NT2/D1 (cell line): ENCODE results near the gene MAD1L1.

Experiments
- DNase-seq: peaks from one replicate; pipeline ENCODE4 v3.0.0-alpha.2; 2011; ENCODE audit warnings: low read depth, low spot score
- H3K27me3 ChIP-seq: 2 replicates; pipeline ENCODE4 v1.6.0; 2011; ENCODE audit warnings: mild to moderate bottlenecking; ENCODE audit not compliant: insufficient read length, insufficient read depth
- H3K36me3 ChIP-seq: 2 replicates; pipeline ENCODE4 v1.6.1; 2011; ENCODE audit warnings: mild to moderate bottlenecking, low read length, mixed read lengths; ENCODE audit not compliant: insufficient read depth, insufficient read length
- H3K4me1 ChIP-seq: 2 replicates; pipeline ENCODE4 v1.5.1; 2011; ENCODE audit not compliant: insufficient read depth, insufficient read length
- H3K4me3 ChIP-seq: 2 replicates; pipeline ENCODE4 v1.5.1; 2011; ENCODE audit warnings: low read depth; ENCODE audit not compliant: insufficient read length
- H3K9ac ChIP-seq: 2 replicates; pipeline ENCODE4 v1.6.0; 2011; ENCODE audit warnings: low read depth; ENCODE audit not compliant: insufficient read length
- H3K9me3 ChIP-seq: 2 replicates; pipeline ENCODE4 v1.5.1; 2011; ENCODE audit warnings: mild to moderate bottlenecking, low read length; ENCODE audit not compliant: insufficient read depth
- SUZ12 ChIP-seq: IDR thresholded peaks from 2 replicates; pipeline ENCODE4 v1.6.1; 2011; ENCODE audit not compliant: insufficient read length, insufficient read depth; ENCODE audit errors: extremely low read depth
- YY1 ChIP-seq: IDR thresholded peaks from 2 replicates; pipeline ENCODE4 v1.6.1; 2011; ENCODE audit not compliant: insufficient read length, insufficient read depth
- ZNF274 ChIP-seq: IDR thresholded peaks from 2 replicates; pipeline ENCODE4 v1.6.1; 2011; ENCODE audit warnings: mild to moderate bottlenecking, low read depth, low read length

Gene MAD1L1

DNA sequence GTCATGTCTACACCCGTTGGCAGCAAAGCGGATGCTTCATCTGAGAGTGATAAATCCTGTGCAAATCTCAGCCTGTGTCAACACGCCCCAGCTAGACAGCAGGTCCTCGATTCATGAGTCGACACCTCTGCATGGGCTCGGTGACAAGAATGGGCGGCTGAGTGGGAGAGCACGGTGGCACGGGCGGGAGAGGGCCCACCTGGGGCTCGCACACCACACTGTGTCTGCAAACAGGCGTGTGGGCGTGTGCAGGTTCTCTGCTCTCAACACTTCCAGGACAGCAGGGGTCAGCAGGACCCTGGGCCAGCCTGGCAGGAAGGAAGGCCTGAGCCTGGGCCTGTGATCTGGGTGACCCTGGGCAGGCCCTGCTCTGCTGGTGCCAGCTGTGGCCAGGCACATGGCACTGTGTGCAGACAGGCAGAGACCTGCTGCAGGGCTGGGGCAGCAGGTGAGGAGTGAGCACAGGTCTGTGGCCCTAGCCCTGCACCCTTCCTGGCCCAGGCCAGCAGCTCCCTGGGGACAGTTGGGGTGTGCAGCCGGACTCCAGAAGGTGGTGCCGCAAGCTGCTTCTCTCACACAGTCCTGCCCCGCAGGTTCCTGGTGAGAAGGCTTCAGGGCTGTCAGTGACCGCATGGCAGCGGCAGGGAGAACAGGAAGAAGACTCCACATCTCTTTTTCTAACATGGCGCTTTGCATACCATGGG, 346.2 kb downstream of the MAD1L1 start:
- Histone ChIP-seq H3K9ac (peak overlapping the region; percentile 12), H3K4me3 (no peak overlapping the region), H3K4me1 (peaks cover 27% of the 10 kb centered on the region), H3K27me3 (no peaks in the 10 kb centered on the region), H3K36me3 (peaks cover 30% of the 10 kb centered on the region), H3K9me3 (peaks cover 15% of the 10 kb centered on the region)
- DNase-seq: no peak
- TF ChIP-seq SUZ12 (no peak), ZNF274 (no peak), YY1 (no peak)

DNA sequence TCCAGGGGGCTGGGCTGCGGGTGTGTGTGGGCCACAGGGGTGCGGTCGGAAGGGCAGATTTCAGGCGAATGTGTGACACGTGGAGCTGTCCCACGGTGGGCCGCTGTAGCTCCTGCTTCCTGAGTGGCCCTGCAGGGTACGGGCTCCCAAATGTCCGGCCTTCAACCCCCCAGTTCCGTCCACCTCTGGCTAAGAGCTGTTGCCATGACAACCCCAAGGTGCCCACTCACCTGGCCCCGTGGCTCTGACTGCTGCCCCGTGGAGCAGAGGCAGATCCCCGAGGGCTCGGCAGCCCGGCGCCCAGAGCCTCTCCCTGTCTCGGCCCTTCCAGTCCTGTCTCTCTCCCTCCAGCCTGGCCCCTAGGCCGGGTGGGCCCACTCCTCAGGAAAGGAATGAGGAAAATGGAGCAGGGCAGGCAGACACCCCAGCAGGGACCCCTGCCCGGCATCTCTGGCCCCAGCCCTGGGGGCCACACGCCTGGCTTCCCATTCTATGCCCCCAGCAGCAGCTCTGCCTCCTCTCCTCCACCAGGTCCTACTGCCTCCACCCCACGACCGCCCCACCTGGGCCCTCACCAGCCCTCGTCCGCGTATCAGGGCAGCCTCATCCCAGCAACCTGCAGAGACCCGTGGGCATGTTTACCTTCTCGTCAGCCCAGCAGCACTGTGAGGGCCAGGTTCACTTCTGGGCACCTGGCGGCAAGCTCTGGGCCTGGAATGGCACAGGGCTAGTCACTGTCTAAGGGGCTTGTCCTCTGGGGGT, 347.1 kb downstream of the MAD1L1 start:
- H3K4me3 ChIP-seq: no peak overlapping the region
- peaks cover 27% of the 10 kb centered on the region for H3K4me1 ChIP-seq
- DNase-seq: no peak
- H3K9me3 ChIP-seq: peaks cover 15% of the 10 kb centered on the region
- no peaks in the 10 kb centered on the region for H3K27me3 ChIP-seq
- H3K36me3 ChIP-seq: peaks cover 31% of the 10 kb centered on the region
- no peak overlapping the region for H3K9ac ChIP-seq
- TF ChIP-seq SUZ12: no peak
- TF ChIP-seq YY1: no peak
- TF ChIP-seq ZNF274: no peak

DNA sequence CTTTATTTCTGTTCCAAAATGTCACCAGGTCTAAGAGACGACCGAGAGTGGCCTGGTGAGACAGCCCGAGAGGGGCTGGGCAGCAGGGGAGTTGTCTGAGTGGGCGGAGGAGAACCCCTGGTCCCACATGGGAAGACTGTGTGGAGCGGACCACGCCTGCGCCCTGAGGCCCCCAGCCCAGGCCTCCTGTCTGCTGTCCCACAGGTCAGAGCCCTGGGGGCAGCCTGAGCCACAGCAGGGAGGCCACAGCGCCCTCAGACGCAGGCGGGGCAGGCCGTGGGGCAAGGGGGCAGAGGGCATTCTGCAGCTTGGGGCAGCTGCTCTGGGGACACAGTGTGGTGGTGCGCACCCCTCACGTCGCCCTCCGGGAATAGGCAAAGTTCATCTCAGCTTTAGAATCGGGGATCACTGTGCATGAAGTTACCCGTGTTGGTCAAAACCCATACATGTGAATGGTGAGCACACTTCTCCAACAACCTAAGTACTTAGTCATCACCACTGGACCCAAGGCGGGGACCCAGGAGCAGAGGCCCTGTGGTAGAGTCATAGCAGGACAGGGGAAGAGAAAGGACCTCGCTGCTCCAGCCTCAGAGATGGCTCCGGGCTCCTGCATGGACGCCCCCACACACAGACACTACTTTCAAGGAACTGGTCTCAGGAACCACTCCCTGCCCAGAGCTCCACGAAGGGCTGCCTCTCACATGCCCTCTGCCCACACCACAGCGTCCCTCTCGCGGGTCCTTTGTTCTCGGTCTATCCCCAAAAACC, 348.0 kb downstream of the MAD1L1 start:
- no peak for DNase-seq
- H3K36me3 ChIP-seq: peaks cover 39% of the 10 kb centered on the region
- H3K9me3 ChIP-seq: peaks cover 15% of the 10 kb centered on the region
- no peaks in the 10 kb centered on the region for H3K27me3 ChIP-seq
- H3K4me1 ChIP-seq: peaks cover 30% of the 10 kb centered on the region
- no peak for TF ChIP-seq SUZ12
- TF ChIP-seq ZNF274: no peak
- no peak for TF ChIP-seq YY1
- H3K9ac ChIP-seq: no peak overlapping the region
- no peak overlapping the region for H3K4me3 ChIP-seq

DNA sequence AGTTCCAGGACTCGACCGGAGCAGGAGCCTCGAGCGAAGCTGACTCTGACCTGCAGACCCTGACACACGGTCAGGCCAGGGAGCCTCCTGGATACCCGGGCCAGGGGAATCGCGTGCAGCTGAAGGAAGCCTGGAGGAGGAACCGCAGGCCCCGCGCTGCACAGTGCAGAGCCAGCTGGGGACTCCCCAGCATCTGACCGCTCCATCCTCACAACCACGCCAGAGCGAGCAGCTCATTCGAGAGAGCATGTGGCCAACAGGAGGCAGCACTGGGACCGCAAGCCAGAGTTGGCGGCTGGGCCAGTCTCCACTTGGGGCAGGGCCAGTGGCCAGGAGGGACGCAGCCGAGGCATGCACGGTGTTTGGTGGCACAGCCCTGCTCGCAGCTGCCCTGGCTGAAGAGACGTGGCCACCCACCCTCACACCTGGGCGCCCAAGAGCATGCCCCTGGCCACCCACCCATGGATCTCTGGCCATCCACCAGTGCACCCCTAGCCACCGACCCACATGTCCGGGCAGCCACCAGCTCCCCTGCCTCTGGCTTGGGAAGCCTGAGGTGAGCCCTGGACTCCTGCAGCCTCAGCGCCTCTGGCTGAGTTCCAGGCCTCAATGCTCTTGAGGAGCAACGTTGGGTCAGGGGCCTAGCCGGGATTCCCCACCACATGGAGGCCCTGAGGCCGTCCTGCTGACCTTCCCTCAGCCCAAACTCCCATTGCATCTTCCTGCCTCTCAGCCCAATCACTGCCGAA, 348.7 kb downstream of the MAD1L1 start:
- Histone ChIP-seq H3K9ac (peak overlapping the region; percentile 8), H3K9me3 (peaks cover 15% of the 10 kb centered on the region), H3K4me3 (no peak overlapping the region), H3K36me3 (peaks cover 37% of the 10 kb centered on the region), H3K4me1 (peaks cover 30% of the 10 kb centered on the region), H3K27me3 (no peaks in the 10 kb centered on the region)
- TF ChIP-seq YY1: no peak
- no peak for TF ChIP-seq SUZ12
- TF ChIP-seq ZNF274: no peak
- DNase-seq: peak; percentile 23

DNA sequence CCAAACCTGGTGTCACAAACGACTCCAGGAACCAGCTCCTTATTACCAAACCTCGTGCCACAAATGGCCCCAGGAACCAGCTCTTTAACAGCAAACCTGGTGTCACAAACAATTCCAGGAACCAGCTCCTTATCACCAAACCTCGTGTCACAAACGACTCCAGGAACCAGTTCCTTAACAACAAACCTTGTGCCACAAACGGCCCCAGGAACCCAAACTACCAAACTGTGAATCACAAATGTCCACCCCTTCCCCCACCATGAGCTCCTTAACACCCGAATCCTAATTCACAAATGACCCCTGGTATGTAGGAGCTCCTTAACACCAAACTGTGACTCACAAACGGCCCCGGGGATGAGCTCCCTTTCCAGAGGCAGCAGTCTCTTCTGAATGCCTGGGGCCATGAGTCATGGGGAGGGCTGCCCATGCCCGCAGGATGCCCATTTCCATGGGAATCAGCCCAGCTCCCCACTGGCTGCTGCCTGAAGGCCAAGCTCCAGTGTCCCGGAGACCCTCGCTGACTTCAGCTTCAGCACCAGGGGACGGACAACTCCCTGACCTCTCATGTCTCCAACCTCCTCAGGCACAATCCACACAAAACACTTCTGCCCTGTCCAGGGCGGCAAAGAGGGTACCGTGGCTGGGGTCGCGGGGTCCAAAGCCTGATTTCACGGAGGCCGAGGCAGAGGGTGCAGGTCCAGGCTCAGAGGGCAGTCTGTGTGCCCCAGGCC, 349.5 kb downstream of the MAD1L1 start:
- H3K9me3 ChIP-seq: peaks cover 13% of the 10 kb centered on the region
- peaks cover 29% of the 10 kb centered on the region for H3K36me3 ChIP-seq
- no peak overlapping the region for H3K9ac ChIP-seq
- TF ChIP-seq SUZ12: no peak
- no peak for TF ChIP-seq YY1
- TF ChIP-seq ZNF274: no peak
- H3K4me1 ChIP-seq: peaks cover 30% of the 10 kb centered on the region
- DNase-seq: peak; percentile 68
- H3K27me3 ChIP-seq: no peaks in the 10 kb centered on the region
- H3K4me3 ChIP-seq: no peak overlapping the region

DNA sequence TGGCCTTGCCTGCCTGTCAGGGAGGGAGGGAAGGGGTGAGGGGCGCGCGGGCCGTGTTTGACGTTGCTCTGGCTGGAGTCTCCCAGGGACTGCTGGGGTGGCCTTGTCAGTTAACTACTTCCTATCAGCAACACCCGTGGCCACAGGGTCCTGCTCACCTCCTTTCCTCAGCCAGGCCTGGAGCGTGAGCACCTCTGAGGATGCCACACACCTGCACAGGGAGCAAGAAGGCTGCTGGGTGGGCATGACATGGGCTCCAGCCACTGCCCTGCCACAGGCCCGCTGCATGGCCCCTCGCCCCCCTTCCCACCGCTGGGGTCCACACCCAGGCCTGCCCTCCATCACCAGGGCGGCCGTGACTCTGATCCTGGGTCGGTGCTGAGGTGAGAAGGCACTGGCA, 350.3 kb downstream of the MAD1L1 start:
- TF ChIP-seq ZNF274: no peak
- TF ChIP-seq SUZ12: no peak
- TF ChIP-seq YY1: no peak
- H3K4me3 ChIP-seq: no peak overlapping the region
- peaks cover 13% of the 10 kb centered on the region for H3K9me3 ChIP-seq
- peak overlapping the region; percentile 25 for H3K9ac ChIP-seq
- no peaks in the 10 kb centered on the region for H3K27me3 ChIP-seq
- H3K4me1 ChIP-seq: peaks cover 30% of the 10 kb centered on the region
- peaks cover 21% of the 10 kb centered on the region for H3K36me3 ChIP-seq
- no peak for DNase-seq
